ENCODE data around the gene RCC2.
A peak's percentile ranks its signal among the peaks of the same experiment; 100 is the strongest.
"Not testable (repeated sequence)": the region's sequence is repeated elsewhere in the genome, so short reads cannot be mapped to it uniquely, and the experiment has no call there.

Gene RCC2
- 95.7 to 247 (median 179) reads per million in 18 experiments for total RNA-seq

DNA sequence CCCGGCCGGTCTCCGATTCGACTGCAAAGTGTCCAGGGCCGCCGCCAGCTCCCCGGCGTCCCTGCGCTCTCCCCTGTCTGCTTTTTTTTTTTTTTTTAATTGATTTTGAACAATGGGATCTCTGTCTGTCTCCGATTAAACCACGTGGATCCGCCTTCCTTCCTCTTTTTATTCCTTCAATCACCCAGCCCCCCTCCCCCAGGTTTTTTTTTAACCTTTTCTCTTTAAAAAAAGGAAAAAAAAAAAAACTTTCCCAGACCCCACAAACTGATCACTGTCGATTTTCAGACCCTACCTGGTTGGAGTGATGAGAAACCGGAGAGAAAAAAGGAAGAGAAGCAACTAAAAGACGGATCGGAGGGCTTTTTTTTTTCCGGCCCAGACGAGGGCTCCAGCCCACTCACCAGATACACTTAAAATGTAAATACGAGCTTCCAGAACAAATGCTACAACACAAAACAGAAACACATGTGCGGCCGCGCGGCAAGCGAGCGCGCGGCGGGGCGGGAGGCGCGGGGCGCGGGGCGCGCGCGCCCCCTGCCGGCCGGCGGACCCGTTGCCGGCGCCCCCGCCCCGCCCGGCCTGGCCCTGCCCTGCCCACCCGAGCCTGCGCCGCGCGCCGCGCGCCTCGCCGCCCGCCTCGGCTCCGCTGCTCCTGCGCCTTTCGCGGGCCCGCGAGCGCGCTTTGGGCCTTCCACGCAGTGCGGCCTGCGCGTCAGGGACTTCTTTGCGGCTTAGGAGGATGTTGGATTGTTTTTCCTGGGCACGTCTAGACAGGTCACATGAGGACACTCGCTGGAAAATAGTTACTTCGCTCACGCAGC is at the start of gene RCC2:
Gene RCC2, minus strand, starts transcription at position 428 of the 824 bp plus-strand sequence. CDS start 1,163 bp downstream, outside the sequence.
- peak; percentile 57 to 79 for DNase-seq

- DNase-seq, result no peak
Observed at GRCh38 chr1:17486242-17486641, 46.8 kb upstream of the RCC2 start.

DNA sequence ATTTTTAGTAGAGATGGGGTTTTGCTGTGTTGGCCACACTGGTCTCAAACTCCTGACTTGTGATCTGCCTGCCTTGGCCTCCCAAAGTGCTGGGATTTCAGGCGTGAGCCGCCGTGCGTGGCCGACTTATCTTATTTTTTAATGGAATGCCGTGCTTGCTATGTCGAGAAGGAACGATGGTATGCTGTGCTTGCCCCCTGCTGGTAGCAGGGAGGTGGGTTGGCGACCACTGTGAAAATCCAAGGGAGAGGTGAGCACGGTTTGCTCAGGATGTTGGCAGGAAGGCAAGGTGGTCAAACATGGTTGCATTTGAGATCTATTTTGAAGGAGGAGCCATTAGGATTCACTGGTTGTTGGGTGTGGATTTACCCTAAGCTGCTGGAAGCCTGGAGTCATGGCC is 45.8 kb upstream of the RCC2 start:
- DNase-seq, result no peak

GRCh38 chr1:17481981-17482380 is 42.5 kb upstream of the RCC2 start:
- not testable (repeated sequence) for DNase-seq

GRCh38 chr1:17480846-17481245 is 41.4 kb upstream of the RCC2 start:
- no peak for DNase-seq

DNA sequence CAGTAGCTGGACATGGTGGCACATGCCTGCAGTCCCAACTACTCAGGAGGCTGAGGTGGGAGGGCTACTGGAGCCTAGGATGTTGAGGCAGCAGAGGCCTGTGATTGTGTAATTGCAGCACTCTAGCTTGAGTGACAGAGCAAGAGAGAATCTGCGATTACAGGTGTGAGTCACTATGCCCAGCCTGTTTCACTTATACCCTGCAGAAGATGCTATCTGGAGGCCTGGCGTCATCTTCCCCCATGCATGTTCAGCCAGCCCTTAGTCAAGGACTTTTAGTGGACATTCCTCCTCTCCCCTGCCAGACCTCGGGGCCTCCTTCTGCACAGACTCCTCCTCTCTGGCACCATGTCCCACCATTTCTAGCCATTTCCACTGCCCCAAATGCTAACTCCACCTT is 36.3 kb upstream of the RCC2 start:
- no peak for DNase-seq

DNA sequence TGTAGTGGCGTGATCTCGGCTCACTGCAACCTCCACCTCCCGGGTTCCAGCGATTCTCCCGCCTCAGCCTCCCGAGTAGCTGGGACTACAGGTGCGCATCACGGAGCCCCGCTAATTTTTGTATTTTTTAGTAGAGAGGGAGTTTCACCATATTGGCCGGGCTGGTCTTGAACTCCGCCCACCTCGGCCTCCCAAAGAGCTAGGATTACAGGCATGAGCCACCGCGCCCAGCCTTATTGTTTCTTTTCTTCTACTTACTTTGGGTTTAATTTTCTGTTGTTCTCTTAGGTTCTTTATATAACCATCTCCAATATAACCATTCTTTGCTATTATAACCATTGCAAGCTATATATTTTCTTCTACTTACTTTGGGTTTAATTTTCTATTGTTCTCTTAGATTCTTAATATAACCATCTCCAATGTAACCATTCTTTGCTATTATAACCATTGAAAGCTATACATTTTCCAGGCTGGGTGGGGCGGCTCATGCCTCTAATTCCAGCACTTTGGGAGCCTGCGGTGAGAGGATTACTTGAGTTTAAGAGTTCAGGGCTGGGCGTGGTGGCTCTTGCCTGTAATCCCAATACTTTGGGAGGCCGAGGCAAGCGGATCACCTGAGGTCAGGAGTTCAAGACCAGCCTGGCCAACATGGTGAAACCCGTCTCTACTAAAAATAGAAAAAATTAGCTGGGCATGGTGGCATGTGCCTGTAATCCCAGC is 35.5 kb upstream of the RCC2 start:
- not testable (repeated sequence) for DNase-seq

DNA sequence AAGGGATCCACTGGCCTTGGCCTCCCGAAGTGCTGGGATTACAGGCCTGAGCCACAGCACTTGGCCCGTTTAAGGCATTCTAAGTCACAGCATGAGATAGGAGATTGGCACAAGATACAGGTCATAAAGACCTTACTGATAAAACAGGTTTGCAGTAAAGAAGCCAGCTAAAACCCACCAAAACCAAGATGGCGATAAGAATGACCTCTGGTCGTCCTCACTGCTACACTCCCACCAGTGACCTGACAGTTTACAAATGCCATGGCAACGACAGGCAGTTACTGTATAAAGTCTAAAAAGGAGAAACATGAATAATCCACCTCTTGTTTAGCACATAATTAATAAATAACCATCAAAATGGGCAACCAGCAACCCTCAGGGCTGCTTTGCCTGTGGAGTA is 33.3 kb upstream of the RCC2 start:
- no peak for DNase-seq

DNA sequence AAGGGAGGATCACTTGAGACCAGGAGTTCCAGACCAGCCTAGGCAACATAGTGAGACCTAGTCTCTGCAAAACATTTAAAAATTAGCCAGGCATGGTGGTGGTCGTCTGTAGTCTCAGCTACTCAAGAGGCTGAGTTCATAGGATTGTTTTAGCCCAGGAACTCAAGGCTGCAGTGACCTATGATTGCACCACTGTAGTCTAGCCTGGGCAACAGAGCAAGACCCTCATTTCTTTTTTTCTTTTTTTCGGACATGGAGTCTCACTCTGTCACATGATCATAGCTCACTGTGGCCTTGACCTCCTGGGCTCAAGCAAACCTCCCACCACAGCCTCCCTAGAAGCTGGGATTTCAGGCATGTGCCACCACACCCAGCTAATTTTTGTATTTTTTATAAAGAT is 31.9 kb upstream of the RCC2 start:
- no peak for DNase-seq

GRCh38 chr1:17470021-17470799 is 30.7 kb upstream of the RCC2 start:
- DNase-seq, result no peak

DNA sequence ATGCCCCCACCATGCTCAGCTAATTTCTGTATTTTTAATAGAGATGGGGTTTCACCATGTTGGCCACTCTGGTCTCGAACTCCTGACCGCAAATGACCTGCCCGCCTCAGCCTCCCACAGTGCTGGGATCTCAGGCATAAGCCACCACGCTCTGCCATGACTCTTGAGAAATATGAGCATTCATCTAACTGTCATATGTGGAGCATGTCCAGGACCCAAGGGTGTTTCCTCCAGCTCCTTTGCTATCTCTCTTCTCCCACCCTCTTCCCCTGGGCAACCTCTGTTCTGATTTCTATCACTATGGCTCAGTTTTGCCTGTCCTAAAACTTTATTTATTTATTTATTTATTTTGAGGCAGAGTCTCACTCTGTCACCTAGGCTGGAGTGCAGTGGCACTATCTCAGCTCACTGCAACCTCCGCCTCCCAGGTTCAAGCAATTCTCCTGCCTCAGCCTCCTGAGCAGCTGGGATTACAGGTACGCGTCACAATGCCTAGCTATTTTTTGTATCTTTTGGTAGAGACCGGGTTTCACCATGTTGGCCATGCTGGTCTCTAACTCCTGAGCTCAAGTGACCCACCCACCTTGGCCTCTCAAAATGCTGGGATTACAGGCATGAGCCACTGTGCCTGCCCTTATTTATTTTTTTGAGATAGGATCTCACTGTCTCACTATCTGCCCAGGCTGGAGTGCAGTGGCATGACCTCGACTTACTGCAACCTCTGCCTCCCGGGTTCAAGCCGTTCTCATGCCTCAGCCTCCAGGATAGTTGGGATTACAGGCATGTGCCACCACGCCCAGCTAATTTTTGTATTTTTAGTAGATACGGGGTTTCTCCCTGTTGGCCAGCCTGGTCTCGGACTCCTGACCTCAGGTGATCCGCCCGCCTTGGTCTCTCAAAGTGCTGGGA is 29.1 kb upstream of the RCC2 start:
- DNase-seq, result not testable (repeated sequence)

- no peak for DNase-seq
Observed at GRCh38 chr1:17466359-17466758, 26.9 kb upstream of the RCC2 start.

DNA sequence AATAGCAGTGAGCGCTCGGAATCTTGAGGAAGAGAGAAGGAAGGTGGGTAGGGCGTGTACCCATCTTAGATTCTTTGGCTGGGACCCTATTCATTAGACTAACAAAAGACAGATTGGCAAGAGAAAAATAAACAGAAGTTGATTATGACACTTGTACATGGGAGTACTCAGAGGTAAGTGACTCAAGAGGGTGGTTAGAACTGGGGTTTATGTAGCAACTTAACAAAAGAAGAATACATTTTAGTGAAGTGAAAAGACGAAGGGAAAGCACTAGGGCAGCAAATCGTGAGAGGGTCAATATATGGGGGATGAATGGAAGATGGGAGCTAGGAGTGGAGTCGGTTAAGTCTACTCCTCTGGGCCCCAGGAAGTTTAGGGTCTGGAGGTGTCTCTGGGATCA is 25.8 kb upstream of the RCC2 start:
- DNase-seq, result peak in 1 of 2 donors; percentile 30

GRCh38 chr1:17463991-17464390 is 24.5 kb upstream of the RCC2 start:
- DNase-seq, result no peak

DNA sequence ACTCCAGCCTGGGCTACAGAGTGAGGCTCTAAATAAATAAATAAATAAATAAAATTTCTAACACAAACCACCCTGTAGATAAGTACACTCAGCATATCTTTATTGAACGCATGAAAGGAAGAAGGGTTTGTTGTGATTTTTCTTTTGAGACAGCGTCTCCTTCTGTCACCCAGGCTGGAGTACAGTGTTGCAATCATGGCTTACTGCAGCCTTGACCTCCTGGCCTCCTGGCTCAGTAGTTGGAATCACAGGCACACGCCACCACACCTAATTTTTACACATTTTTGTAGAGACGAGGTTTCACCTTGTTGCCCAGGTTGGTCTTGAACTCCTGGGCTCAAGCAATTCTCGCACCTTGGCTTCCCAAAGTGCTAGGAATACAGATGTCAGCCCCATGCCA is 23.2 kb upstream of the RCC2 start:
- no peak for DNase-seq

GRCh38 chr1:17460219-17460618 is 20.7 kb upstream of the RCC2 start:
- DNase-seq, result no peak

GRCh38 chr1:17458794-17459193 is 19.3 kb upstream of the RCC2 start:
- no peak for DNase-seq

- DNase-seq, result no peak
Observed at GRCh38 chr1:17452686-17453085, 13.2 kb upstream of the RCC2 start.

DNA sequence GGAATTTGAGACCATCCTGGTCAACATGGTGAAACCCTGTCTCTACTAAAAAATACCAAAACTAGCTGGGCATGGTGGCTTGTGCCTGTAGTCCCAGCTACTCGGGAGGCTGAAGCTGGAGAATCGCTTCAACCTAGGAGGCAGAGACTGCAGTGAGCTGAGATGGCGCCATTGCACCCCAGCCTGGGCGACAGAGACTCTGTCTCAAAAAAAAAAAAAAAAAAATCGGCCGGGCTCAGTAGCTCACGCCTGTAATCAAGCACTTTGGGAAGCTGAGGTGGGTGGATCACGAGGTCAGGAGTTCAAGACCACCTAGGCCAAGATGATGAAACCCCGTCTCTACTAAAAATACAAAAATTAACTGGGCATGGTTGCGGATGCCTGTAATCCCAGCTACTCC is 12.7 kb upstream of the RCC2 start:
- not testable (repeated sequence) for DNase-seq

DNA sequence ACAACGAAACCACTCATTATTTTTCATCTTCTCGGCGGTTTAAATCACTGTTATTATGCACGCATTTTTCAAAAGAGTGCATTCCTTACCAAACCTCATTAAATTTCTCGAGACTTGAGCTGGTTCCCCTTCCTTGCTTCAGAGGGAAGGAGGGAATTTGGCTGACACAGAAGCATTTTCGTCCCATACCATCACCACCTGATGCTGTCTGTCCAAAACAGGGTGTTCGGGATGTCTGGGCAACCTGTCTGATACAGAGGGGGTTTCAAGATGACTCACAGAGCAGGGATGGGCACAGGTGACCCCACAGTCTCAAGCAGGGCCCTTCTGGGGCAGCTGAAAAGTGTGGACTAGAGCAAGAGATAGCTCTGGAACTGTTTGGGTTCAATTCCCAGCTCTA is 12.3 kb upstream of the RCC2 start:
- no peak for DNase-seq

DNA sequence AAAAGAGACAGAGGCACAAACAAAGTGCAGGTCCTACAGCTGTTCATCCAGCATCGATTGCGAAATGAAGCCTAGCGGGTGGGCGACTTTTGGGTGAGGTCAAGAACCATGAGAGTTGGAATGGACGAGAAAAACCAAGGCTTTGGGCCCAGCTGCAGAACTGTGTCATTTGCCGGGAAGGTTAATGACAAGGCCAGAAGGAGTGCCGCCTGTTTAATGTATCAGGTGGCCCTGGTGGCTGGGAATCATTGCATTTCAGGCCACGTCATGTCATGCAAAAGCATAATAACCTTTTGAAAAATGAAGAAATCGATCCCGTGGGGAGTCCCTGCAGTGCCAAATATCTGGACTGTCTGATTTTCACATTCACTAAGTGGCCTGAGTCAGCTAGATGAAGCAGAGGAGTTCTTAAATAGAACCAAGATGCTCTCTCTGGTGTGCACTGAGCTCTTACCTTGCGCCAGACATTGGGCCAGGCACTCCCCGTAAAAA is 8.1 kb upstream of the RCC2 start:
- DNase-seq, result no peak

- DNase-seq, result no peak
Observed at GRCh38 chr1:17442841-17443240, 3.4 kb upstream of the RCC2 start.
